Inferior parietal cortex (tissue), 1 donor: ENCODE results near the gene SSUH2.

Experiments
- DNase-seq: peaks from one replicate; pipeline ENCODE4 v3.0.0-alpha.2; 2016; ENCODE audit errors: extremely low spot score

The SSUH2 gene

GRCh38 chr3:8640223-8640622 lies 4.4 kb downstream of the SSUH2 start:
- DNase-seq = no peak

DNA sequence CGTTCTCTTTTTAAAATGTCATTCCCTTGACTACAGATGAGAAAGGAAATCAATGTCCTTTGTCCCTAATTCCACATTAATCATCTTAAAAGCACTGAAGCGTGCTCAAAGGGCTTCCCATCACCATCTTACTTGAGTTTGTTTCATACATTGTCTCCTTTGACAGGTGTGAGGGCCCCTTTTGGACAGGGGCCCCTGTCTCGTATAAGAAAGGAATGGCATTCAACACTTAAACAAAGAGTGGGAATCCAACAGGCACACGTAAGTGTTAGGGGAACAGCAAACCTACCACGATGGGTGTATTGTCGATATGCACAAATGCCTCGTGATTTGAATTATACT lies 5.0 kb downstream of the SSUH2 start:
- DNase-seq = no peak

DNA sequence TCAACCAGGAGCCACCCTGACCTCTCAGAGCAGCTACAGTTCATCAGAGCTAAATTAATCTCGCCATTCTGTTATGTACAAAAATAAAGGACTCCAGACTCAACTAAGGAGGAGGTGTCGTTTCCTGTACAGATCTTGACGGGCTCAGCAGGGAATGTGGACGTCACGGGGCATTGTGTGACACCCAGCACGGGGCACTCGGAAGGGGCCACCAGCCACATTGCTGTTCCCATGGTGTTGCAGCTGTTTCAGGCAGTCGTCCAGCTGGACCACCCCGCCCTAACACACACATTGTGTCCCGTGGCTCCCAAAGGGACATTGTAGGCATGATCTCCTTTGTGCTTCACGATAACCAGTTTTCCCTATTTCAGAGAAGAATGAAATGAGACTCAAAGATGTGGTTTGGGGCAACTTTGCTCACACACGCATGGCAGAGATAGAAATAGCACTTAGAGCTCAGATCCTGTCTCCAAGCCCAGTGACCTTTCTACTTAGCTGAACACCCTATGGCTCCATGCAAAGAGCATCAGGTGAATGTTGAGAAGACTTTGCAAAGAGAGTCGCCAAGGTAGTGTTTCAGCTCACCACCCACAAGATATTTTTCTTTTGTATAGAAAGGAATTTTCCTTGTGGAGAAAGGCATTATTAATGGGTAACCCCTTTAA lies 5.5 kb downstream of the SSUH2 start:
- DNase-seq = no peak

- DNase-seq = no peak
Observed at GRCh38 chr3:8637348-8637747, 7.2 kb downstream of the SSUH2 start.

DNA sequence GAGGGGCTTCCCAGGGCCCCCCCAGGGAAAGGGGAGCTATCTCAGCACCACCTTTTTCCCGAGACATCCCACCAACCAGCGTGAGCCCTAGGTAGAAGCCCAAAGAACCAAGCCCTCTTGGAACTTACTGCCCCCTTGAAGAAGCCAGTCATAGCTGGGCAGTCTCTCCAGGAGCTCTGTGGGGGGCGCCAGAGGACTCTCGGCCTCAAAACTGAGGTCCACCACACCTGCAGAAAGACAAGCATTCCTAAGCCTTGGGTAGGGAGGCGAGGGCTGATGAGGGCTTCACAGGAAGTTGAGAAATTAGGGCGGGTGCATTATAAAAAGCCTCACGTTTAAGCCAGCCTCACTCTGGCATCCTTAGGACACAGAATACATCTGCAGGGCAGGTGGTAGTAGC lies 9.0 kb downstream of the SSUH2 start:
- no peak for DNase-seq

DNA sequence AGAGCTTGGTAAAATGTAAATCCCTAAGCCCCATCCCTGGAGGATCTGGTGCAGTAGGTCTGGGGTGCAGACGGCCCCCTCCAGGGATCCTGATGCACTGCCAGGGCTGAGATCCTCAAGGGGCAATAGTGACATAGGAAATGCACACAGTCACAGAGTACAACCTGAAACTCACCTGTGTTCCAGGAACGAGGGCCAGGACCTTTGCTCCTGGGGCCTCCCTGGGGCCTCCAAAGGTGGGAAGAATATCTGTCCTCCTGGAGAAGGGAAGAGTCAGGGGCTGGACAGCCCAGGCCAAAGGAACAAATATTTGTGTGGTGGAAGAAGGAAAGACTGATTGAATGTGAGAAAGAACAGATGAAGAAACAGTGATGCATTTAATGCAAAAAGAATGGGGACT lies 9.5 kb downstream of the SSUH2 start:
- DNase-seq = no peak

GRCh38 chr3:8632402-8633237 lies 12.0 kb downstream of the SSUH2 start:
- DNase-seq = no peak

GRCh38 chr3:8631661-8632060 lies 12.9 kb downstream of the SSUH2 start:
- no peak for DNase-seq

DNA sequence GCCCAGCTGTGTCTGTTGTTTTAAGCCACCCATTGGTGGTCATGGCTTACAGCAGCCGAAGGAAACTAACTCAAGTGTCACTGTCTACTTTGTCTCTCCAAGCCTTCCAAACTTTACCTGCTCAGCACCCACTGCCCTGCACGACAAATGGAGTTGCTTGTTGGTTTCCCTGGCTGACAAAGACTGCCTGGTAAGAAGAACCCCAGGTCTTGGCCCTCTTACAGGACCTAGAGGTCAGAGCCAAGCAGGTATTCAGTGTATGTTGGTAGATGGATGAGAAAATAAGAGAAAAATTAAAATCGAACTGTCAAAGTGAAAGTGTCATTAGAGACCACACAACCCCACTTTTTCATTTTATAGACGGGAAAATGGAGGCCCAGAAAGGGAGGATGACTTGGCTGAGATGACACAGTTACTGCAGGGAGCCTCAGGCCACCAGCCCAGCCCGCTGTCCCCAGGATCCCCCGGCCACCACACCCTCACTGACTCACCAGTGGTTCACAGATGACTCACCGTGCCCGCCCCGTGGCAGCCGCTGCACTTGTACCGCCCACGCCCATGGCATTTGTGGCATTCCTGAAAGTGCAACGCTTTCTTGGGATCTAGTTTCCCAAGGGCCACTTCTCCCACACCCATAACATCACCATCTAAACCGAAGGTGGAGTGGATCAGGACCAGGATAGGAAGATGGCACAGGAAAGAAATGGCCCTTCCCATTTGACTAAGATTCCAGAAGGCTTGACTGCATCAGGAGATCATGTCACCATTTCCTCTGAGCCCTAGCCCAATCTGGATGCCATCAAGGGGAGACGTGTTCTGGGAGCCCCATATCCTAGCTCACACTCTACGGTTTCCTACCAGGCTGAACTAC lies 15.2 kb downstream of the SSUH2 start:
- peak; percentile 14 for DNase-seq

DNA sequence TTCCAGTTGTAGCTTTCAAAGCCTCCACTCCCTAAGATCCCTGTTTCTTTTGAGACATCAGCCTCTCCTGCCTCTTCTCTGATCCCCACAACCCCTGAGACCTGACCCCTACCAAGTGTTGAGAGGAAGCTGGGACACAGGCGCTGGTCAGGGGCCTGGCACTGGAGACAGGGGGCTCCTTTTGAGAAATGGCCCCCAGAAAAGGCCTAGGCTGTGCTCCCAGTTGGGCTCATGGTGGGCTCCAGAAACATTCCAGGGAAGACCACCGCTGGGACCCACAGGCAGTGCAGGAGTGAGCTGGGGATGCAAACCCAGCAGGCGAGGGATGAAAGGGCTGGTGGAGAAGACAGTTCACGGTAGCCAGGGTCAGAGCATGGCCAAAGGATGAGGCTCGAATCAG lies 16.6 kb downstream of the SSUH2 start:
- no peak for DNase-seq

DNA sequence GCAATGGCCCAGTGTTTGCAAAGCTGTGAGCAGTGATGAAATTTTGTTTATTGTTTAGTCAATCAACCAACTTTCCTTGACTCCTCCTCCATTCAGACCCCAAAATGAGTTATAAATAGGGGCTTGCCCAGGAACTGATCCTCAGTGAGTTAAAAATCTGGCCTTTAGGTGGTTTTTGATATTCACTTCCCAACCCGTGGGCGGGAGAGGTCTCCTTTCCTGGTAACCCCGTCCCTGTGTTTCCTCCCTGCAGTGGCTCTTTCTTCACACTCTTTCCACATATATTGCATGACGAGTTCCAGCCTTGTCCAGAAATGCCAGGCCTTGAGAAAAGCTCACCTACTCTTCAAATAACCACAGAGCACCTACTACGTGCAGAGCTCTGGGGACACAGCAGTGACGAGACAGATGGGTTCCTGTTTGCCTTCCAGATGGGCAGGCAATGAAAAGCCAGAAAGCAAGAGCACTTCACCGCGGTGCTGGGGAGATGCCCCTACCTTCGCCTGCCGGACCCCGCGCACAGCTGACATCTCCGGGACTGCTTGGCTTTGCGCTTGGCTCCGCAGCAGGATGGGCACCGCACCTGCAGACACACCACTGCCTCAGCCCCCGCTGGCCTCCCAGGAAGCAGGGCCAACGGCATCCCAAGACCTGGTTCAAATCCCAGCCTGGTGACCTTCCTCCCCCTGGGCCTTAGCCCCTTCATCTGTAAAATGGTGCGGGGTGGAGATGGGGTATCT lies 17.2 kb downstream of the SSUH2 start:
- no peak for DNase-seq

DNA sequence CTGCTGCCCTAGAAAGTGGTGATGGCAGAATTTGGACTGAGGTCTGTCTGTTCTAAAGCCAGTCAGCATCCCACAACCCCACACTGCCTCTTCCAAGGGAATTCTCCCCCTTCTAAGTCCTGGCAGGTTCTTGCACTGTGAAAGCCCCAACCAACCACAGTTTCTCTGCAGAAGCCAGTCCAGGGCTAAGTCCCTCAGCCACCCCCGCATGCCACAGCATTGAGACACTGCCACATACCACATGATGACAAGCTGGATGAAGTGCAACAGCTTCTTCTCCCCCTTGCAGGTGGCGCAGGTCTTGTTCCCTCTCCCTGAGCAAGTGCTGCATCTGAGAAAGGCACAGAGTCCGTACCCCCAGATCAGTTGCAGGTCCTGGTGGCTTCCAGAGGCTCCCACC lies 18.6 kb downstream of the SSUH2 start:
- DNase-seq = no peak

- DNase-seq = no peak
Observed at GRCh38 chr3:8624612-8625011, 20.0 kb downstream of the SSUH2 start.

DNA sequence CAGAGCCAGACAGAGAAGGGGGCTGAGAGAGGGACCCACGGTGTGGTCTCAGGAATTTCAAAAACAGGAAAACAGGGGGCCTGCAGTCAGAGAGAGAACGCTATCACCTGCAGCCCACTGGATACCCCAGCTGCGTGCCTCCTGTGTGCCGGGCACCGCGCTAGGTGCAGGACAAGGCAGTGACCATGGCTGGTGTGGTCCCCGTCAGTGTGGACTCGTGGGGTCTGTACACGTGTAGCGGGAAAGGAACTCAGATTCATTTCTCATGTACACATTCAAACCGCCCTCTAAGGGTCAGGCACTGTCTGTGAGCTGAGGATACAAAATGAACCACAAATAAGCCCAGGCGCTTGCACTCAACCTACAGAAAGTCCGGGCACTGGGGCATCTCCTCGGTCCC lies 20.9 kb downstream of the SSUH2 start:
- DNase-seq = no peak

DNA sequence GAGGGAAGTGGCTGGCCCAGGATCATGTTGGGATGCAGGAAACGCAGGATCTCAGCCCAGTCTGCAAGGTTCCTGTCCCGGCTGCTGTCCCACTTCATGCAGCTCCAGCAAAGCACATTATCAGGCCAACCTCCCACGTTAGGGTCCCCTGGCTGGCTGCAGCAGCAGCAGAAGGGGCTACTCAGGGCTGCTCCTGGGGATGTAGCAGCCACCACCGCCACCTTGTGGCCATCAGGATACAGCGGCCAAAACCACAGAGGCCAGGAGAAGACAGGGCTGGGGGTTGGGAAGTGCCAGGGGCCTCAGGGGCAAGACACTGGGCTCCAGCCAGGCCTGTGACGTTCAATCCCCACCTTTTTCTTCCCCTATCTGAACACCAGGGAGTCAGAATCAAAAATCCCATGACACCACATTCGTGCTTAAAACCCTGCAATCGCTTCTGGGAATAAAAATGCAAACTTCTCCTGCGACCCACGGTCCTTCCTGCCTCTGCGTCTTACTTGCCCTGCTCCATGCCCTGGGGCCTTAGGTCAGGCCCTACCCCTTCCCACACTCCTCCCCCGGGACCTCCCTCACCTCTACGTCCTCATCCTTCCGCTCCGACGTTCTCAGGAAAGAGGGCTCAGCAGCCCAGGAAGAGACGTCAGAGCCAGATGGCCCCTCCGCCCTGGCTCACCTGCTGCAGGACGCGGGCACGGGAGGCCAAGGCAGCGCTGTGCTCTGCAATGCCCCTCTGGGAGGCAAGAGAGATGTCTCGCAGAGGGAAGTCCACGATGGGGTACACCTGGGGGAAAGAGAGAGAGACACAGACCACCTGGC lies 21.5 kb downstream of the SSUH2 start:
- DNase-seq = peak; percentile 70

GRCh38 chr3:8621872-8622271 lies 22.7 kb downstream of the SSUH2 start:
- no peak for DNase-seq

DNA sequence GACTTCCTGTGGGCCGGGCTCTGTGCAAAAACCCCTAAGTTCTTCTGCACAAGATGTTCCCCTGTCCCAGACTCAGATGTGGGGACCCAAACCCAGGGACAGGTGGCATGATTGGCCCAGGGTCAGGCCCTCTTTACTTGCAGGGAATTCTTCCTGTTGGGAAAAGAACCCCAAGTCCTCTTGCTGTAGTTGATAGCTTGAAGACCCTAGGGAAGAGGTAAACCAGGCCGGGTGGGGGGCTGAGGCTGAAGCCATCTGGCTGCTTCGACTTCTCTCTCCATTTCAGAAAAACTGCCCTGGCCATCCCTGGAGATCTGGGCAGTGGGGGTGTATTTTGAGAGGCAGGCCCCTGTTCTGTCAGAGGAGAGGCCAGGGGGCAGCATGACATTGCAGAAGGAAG lies 23.5 kb downstream of the SSUH2 start:
- DNase-seq = no peak

DNA sequence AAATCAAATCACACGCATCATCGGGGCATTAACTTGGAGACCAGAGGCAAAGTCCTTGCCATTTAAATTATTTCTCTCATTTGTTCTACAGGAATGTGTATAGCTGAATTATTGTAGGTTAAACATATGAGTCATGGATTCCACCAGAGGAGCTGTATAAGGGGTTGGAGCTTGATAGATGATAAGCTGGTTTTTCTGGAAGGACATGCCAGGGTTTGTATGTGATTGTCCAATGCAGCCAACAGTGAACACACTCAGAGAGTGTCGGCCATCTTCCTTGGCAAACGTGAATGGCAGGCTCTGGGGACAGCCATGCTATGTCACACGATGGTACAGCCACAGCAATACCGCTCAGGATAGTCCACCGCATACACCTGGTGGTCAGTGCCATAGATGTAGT lies 25.1 kb downstream of the SSUH2 start:
- DNase-seq = no peak

DNA sequence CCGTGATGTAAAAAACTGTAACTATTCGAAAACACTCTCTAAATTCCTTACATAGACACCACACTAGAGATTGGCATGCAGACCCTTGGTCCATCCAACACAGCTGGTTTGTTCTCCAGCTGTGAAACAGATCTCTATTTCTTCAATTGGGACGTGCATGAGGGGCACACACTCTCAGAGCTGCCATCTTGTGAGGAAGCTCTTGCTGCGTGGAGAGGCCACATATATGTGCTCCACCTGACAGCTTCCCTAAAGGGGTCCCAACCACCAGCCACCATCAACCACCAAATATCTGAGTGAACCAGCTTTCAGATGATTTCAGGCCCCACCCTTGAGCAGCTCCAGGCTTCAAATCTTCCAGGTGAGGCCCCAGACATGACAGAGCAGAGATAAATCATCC lies 25.6 kb downstream of the SSUH2 start:
- no peak for DNase-seq

DNA sequence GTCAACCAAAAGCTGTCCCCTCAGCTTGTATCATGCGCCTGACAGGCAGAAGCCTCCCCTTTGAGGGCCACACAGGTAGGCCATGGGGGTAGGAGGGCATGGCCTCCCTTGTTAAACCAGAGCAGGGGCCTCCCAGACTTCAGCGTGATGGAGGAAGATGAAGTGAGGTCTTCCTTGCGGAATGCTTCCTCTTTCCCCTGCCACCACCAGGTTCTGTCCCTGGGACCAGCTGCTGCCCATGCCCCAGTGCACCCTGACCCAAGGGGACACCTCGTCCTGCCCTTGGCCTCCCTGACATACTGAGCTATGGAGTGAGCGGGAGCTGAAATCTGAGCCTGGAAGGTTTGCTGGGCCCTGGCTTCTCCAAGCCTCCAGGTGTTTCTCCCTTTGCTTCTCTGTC lies 26.7 kb downstream of the SSUH2 start:
- DNase-seq = no peak

DNA sequence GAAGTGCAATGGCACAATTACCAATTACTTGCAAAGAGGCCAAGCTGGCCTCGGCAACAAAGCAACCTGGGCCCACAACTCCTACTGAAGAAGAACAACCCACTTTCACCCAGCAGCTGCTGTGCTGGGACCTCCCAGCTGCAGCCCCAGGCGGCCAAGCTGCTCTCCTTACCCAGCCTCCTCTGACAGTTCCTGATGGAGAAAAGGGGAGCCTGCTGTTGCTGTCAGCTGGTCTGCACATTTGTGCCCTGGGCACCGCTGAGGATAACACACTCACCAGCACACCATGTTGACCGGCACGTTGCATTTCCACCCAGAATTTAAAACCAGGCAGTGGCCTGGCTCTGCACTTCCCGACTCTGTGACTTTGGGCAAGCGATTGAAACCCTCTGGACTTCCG lies 33.6 kb downstream of the SSUH2 start:
- DNase-seq = no peak
